ENCODE measurements around the gene DEGS2.

Gene DEGS2

GRCh38 chr14:100115236-100115635 is 44.2 kb downstream of the DEGS2 start:
- Histone ChIP-seq H3K9me3 (ENCODE audit: control insufficient read depth, low read length) (no peaks in the 10 kb centered on the region), H3K27ac (ENCODE audit: insufficient read depth, low read length, poor library complexity, severe bottlenecking) (no peak overlapping the region), H3K4me1 (ENCODE audit: control insufficient read depth, insufficient read depth, low read length, poor library complexity, severe bottlenecking) (no peaks in the 10 kb centered on the region), H3K27me3 (replicated peaks; ENCODE audit: control insufficient read depth, insufficient read depth, low read length, poor library complexity, severe bottlenecking) (no peaks in the 10 kb centered on the region), H3K36me3 (ENCODE audit: control insufficient read depth, insufficient read depth, low read length) (peaks cover 97% of the 10 kb centered on the region), H3K4me3 (ENCODE audit: insufficient read depth, low read depth, low read length, poor library complexity, severe bottlenecking) (no peak overlapping the region)
- DNase-seq = no peak

- Histone ChIP-seq H3K4me1 (ENCODE audit: control insufficient read depth, insufficient read depth, low read length, poor library complexity, severe bottlenecking) (no peaks in the 10 kb centered on the region), H3K27me3 (replicated peaks; ENCODE audit: control insufficient read depth, insufficient read depth, low read length, poor library complexity, severe bottlenecking) (no peaks in the 10 kb centered on the region), H3K27ac (ENCODE audit: insufficient read depth, low read length, poor library complexity, severe bottlenecking) (peak overlapping the region; percentile 14), H3K4me3 (ENCODE audit: insufficient read depth, low read depth, low read length, poor library complexity, severe bottlenecking) (no peak overlapping the region), H3K36me3 (ENCODE audit: control insufficient read depth, insufficient read depth, low read length) (peaks cover 97% of the 10 kb centered on the region), H3K9me3 (ENCODE audit: control insufficient read depth, low read length) (no peaks in the 10 kb centered on the region)
- no peak for DNase-seq
Measured at GRCh38 chr14:100114109-100114765, 45.2 kb downstream of the DEGS2 start.

DNA sequence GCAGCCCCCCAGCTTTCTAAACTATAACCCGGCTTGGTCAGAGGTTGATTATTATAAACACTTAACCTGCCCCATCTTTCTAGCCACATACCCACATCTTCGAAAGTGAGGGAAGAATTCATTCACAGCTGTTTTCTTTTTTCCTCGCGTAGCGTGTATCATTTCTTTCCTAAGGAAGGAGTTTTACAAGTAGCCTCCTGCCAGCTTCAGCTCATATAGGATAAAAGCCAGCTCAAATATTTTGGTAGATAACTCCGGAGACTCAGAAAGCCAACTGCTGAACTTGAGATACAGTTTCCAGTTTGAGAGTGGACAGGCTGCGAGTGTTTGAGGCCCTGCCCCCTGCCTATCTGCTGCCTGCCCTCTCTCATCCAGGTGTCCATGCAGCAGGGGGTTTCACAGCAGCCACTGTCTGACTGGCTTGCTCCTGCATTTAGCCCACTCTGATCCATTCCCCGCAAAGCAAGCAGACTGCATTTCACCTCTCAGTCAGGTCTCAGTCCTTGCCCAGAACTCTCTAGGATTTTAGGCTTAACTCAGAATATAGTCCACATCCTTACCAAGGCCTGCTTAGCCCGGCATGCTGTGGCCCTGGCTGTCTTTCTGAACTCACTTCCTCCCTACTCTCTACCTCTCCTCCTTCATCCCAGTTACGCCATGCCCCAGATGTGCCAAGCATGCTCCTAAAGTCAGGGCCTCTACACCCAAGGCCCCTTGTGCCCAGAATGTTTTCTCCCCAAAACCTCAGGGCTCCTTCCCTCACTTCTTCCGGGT is 47.3 kb downstream of the DEGS2 start:
- no peaks in the 10 kb centered on the region for H3K9me3 ChIP-seq (ENCODE audit: control insufficient read depth, low read length)
- DNase-seq = no peak
- H3K27me3 ChIP-seq (replicated peaks; ENCODE audit: control insufficient read depth, insufficient read depth, low read length, poor library complexity, severe bottlenecking) = no peaks in the 10 kb centered on the region
- peak overlapping the region; percentile 23 for H3K27ac ChIP-seq (ENCODE audit: insufficient read depth, low read length, poor library complexity, severe bottlenecking)
- no peak overlapping the region for H3K4me3 ChIP-seq (ENCODE audit: insufficient read depth, low read depth, low read length, poor library complexity, severe bottlenecking)
- peaks cover 15% of the 10 kb centered on the region for H3K4me1 ChIP-seq (ENCODE audit: control insufficient read depth, insufficient read depth, low read length, poor library complexity, severe bottlenecking)
- H3K36me3 ChIP-seq (ENCODE audit: control insufficient read depth, insufficient read depth, low read length) = peaks cover 96% of the 10 kb centered on the region

DNA sequence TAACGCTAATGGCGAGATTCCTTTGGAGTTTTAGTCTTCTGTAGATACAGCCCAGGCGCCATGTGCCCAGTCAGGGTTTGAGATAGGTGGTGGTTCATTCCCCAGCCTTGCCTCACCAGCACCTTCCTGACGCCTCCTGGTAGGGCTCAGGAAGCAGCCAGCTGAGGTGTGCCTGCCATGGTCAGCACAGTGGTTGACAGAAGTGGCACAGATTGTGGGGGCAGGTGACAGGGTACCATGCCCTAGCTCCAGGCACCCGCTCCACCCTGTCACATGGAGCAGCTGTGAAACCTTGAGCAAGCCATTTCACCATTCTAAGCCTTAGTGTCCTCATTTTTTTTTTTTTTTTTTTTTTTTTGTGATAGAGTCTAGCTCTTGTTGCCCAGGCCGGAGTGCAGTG is 48.6 kb downstream of the DEGS2 start:
- peaks cover 89% of the 10 kb centered on the region for H3K36me3 ChIP-seq (ENCODE audit: control insufficient read depth, insufficient read depth, low read length)
- H3K27ac ChIP-seq (ENCODE audit: insufficient read depth, low read length, poor library complexity, severe bottlenecking) = no peak overlapping the region
- no peak overlapping the region for H3K4me3 ChIP-seq (ENCODE audit: insufficient read depth, low read depth, low read length, poor library complexity, severe bottlenecking)
- H3K9me3 ChIP-seq (ENCODE audit: control insufficient read depth, low read length) = no peaks in the 10 kb centered on the region
- H3K4me1 ChIP-seq (ENCODE audit: control insufficient read depth, insufficient read depth, low read length, poor library complexity, severe bottlenecking) = peaks cover 27% of the 10 kb centered on the region
- no peak for DNase-seq
- no peaks in the 10 kb centered on the region for H3K27me3 ChIP-seq (replicated peaks; ENCODE audit: control insufficient read depth, insufficient read depth, low read length, poor library complexity, severe bottlenecking)

DNA sequence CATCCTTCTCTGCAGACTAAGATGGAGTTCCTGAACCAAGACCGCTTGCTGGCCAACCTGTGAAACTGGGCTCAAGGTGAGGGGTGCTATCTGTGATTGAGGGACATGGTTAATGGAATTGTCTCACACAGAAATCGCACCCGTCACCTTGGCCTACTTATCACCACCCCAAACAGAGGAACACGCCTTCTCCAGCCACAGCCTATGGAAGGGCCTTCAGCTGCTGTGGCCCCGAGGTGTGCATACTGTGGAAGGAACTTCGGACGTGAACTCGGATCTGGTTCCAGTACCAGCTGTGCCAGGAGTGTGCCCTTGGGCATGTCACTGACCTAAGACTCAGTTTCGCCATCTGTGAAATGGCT is 49.9 kb downstream of the DEGS2 start:
- H3K4me1 ChIP-seq (ENCODE audit: control insufficient read depth, insufficient read depth, low read length, poor library complexity, severe bottlenecking) = peaks cover 39% of the 10 kb centered on the region
- H3K27ac ChIP-seq (ENCODE audit: insufficient read depth, low read length, poor library complexity, severe bottlenecking) = no peak overlapping the region

GRCh38 chr14:100108840-100109593 is 50.4 kb downstream of the DEGS2 start:
- no peaks in the 10 kb centered on the region for H3K27me3 ChIP-seq (replicated peaks; ENCODE audit: control insufficient read depth, insufficient read depth, low read length, poor library complexity, severe bottlenecking)
- H3K36me3 ChIP-seq (ENCODE audit: control insufficient read depth, insufficient read depth, low read length) = peaks cover 75% of the 10 kb centered on the region
- no peaks in the 10 kb centered on the region for H3K9me3 ChIP-seq (ENCODE audit: control insufficient read depth, low read length)
- peak overlapping the region; percentile 81 for H3K27ac ChIP-seq (ENCODE audit: insufficient read depth, low read length, poor library complexity, severe bottlenecking)
- H3K4me3 ChIP-seq (ENCODE audit: insufficient read depth, low read depth, low read length, poor library complexity, severe bottlenecking) = no peak overlapping the region
- H3K4me1 ChIP-seq (ENCODE audit: control insufficient read depth, insufficient read depth, low read length, poor library complexity, severe bottlenecking) = peaks cover 45% of the 10 kb centered on the region
- no peak for DNase-seq

More for the DNA sequence above, 49.9 kb downstream of the DEGS2 start:
- DNase-seq = no peak
- no peak overlapping the region for H3K4me3 ChIP-seq (ENCODE audit: insufficient read depth, low read depth, low read length, poor library complexity, severe bottlenecking)
- no peaks in the 10 kb centered on the region for H3K9me3 ChIP-seq (ENCODE audit: control insufficient read depth, low read length)
- no peaks in the 10 kb centered on the region for H3K27me3 ChIP-seq (replicated peaks; ENCODE audit: control insufficient read depth, insufficient read depth, low read length, poor library complexity, severe bottlenecking)
- H3K36me3 ChIP-seq (ENCODE audit: control insufficient read depth, insufficient read depth, low read length) = peaks cover 77% of the 10 kb centered on the region

- Histone ChIP-seq H3K9me3 (ENCODE audit: control insufficient read depth, low read length) (no peaks in the 10 kb centered on the region), H3K4me3 (ENCODE audit: insufficient read depth, low read depth, low read length, poor library complexity, severe bottlenecking) (no peak overlapping the region), H3K27ac (ENCODE audit: insufficient read depth, low read length, poor library complexity, severe bottlenecking) (peak overlapping the region; percentile 81), H3K4me1 (ENCODE audit: control insufficient read depth, insufficient read depth, low read length, poor library complexity, severe bottlenecking) (peaks cover 53% of the 10 kb centered on the region), H3K27me3 (replicated peaks; ENCODE audit: control insufficient read depth, insufficient read depth, low read length, poor library complexity, severe bottlenecking) (no peaks in the 10 kb centered on the region), H3K36me3 (ENCODE audit: control insufficient read depth, insufficient read depth, low read length) (peaks cover 74% of the 10 kb centered on the region)
- peak; percentile 74 to 81 (median 77) for DNase-seq
Measured at GRCh38 chr14:100108042-100108825, 51.2 kb downstream of the DEGS2 start.

DNA sequence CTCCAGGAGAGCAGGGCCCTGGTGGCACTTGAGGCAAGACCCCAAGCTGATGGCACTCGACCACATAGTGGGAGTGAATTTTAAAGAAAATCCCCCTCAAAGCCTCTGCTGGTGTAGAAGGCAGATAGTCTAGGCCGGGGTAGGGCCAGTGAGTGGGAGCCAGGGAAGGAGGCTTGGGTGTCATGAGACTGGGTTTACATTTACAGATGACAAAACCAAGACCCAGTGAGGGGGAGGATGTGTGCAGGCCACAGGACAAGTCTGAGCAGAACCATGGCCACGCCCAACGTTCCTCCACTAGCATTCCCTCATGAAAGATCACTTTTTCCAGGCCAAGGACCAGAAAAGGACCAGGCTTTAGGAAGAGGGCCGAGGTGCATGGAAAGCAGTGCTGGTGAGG is 52.2 kb downstream of the DEGS2 start:
- Histone ChIP-seq H3K4me1 (ENCODE audit: control insufficient read depth, insufficient read depth, low read length, poor library complexity, severe bottlenecking) (peaks cover 63% of the 10 kb centered on the region), H3K27me3 (replicated peaks; ENCODE audit: control insufficient read depth, insufficient read depth, low read length, poor library complexity, severe bottlenecking) (no peaks in the 10 kb centered on the region), H3K36me3 (ENCODE audit: control insufficient read depth, insufficient read depth, low read length) (peaks cover 70% of the 10 kb centered on the region), H3K4me3 (ENCODE audit: insufficient read depth, low read depth, low read length, poor library complexity, severe bottlenecking) (no peak overlapping the region), H3K9me3 (ENCODE audit: control insufficient read depth, low read length) (no peaks in the 10 kb centered on the region), H3K27ac (ENCODE audit: insufficient read depth, low read length, poor library complexity, severe bottlenecking) (peak overlapping the region; percentile 81)
- no peak for DNase-seq

DNA sequence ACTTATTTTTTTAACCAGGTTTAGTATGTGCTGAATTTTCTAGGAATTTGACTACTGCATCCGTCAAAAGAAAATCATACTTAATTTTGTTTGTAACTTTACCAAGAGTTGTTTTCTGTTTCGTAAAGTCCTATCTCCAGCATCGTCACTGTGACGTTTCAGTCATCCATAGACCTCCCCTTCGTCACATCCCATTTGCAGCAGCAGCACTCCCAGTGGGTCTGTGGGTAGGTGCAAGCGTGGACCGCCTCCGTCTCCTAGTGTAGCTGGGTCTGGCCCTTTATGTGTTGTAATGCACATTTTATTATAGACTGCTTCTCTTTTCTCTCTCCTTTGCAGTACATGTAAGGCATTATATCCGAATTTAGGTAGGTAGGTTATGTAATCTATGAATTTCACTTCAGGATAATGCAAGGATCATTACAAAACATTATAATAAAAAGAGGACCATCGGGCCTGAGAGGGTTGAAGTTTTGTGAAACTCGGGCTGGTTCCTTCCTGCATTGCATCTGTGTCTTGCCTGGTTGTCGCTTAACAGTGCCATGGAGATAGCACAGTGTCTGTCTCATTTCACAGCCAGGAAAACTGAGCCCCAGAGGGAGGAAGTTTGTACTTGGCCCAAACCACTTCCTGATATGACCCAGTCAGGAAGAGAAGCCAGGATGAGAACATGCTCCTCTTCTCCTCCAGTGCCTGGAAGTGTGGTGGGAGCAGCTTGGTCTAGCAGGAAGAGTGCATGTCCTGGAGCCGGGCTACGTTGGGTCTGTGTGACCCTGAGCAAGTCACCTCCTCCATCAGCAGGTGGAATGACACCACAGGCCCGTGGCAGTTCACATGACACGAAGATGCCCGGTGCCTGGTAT is 53.0 kb downstream of the DEGS2 start:
- Histone ChIP-seq H3K27ac (ENCODE audit: insufficient read depth, low read length, poor library complexity, severe bottlenecking) (peak overlapping the region; percentile 81), H3K9me3 (ENCODE audit: control insufficient read depth, low read length) (no peaks in the 10 kb centered on the region), H3K36me3 (ENCODE audit: control insufficient read depth, insufficient read depth, low read length) (peaks cover 66% of the 10 kb centered on the region), H3K27me3 (replicated peaks; ENCODE audit: control insufficient read depth, insufficient read depth, low read length, poor library complexity, severe bottlenecking) (no peaks in the 10 kb centered on the region), H3K4me3 (ENCODE audit: insufficient read depth, low read depth, low read length, poor library complexity, severe bottlenecking) (no peak overlapping the region), H3K4me1 (ENCODE audit: control insufficient read depth, insufficient read depth, low read length, poor library complexity, severe bottlenecking) (peaks cover 70% of the 10 kb centered on the region)
- peak; percentile 47 to 63 (median 51) for DNase-seq

Data from effector memory CD4-positive, alpha-beta T cell (primary cell).